MM.1S (cell line): ENCODE data around the gene RASSF3.

ENCODE experiments used
- CTCF ChIP-seq: fragments of 300-600 bp; sonication (generic); IDR thresholded peaks from 2 replicates; pipeline ENCODE4 v1.5.1; 2016; ENCODE audit warnings: antibody characterized with exemption, low read length, mixed read lengths
- EZH2phosphoT487 ChIP-seq: fragments of 300-600 bp; sonication (generic); IDR thresholded peaks from 2 replicates; pipeline ENCODE4 v1.6.1; 2018; ENCODE audit warnings: antibody characterized with exemption, low read length

- TF ChIP-seq CTCF (no peak), EZH2phosphoT487 (no peak)
Measured at GRCh38 chr12:64671681-64672080, 61.4 kb downstream of the RASSF3 start.
